Measurements from ENCODE around the gene PTPRM. TPM values are rescaled to one million over a fixed set of nuclear protein-coding genes. Genes with fewer than 3 reads are reported as not detected.

The PTPRM gene
- total RNA-seq, 1 experiment from 2014 or later = 45.6 TPM

DNA sequence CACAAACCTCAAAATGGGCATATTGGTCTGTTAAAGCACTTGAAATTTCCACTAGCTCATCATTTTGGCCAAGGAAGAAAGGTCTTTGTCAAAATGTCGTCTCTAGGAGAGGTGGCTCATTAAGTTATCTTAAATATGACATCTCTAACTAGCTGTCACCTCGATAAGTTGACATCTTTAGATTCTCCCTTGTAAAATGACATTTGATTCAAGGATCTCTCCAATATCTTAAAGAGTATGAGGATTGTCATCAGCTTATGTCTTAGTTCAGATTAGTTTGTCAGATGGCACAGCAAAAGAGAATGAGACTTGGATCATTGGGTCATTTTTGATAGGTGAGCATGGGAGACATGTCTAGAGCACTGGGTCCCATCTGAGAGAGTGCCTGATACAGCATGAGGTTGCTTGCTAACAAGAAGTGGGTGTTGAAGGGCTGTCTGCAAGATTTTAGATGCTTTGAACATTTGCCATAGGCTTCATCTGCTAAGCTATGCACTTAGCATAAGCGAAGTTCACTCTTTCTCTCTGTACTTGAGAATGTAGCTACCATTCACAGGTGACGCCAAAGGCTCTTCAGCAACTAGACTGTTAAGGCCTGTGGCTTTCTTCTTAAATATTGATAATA is 12.9 kb downstream of the PTPRM start:
- H3K27ac ChIP-seq (ENCODE audit: low read length) = no peak overlapping the region
- CTCF ChIA-PET = interaction anchor here (1.1 kb wide), 1 partner anchor 13 kb away, joined by 3 read pairs; the partner anchor contains the start of gene PTPRM

DNA sequence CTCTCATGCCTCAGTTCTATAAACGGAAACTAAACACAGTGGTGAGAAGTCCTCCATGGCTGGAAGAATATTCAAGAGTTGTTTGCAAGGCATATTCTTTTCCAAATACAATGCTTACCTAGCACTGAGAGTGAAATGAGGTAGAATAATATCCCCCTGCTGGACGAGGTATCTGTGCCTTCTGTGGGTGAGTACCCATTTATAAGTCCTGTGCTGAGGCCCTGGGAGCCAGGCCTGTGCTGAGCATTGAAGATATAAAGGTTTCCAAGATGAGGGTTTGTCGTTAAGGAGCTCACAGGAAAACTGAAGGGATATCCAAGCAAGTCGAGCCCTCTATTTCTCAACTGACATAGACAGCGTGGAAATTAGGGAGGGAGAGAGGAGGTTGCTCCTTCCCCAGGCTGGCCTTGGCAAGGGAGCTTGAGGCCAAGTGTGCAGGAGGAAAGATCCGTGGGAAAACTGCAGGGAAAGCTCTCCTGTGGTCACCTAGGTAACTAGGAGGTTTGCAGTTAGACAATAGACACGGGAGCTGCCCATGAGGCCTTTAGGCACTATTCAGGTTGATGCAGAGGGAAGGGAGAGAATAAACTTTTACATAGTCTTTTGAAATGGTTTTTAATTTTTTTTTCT is 17.6 kb downstream of the PTPRM start:
- no peak overlapping the region for H3K4me2 ChIP-seq (ENCODE audit: low read length)
- no peak overlapping the region for H3K9ac ChIP-seq (ENCODE audit: low read length)
- no peak overlapping the region for H2AFZ ChIP-seq (ENCODE audit: low read length)
- H3K9me3 ChIP-seq (ENCODE audit: low read length) = no peaks in the 10 kb centered on the region
- intact Hi-C loops (cut with micrococcal nuclease) = no loop called here
- ChIA-PET POLR2A (ENCODE audit: unreplicated experiment) (no interaction called here), CTCF (no interaction called here)
- no peaks in the 10 kb centered on the region for H3K27me3 ChIP-seq (ENCODE audit: low read length)
- H3K36me3 ChIP-seq (ENCODE audit: low read depth, low read length) = no peaks in the 10 kb centered on the region
- no peaks in the 10 kb centered on the region for H4K20me1 ChIP-seq (ENCODE audit: low read length)
- peaks cover 78% of the 10 kb centered on the region for H3K79me2 ChIP-seq (ENCODE audit: low read length)
- no peak overlapping the region for H3K27ac ChIP-seq (ENCODE audit: low read length)
- DNase-seq (no peak), ATAC-seq (no peak)
- TF ChIP-seq EZH2phosphoT487 (IDR thresholded peaks at IDR 0.05; ENCODE audit: borderline replicate concordance, low read length) = no peak
- TF ChIP-seq, protein P1, sequence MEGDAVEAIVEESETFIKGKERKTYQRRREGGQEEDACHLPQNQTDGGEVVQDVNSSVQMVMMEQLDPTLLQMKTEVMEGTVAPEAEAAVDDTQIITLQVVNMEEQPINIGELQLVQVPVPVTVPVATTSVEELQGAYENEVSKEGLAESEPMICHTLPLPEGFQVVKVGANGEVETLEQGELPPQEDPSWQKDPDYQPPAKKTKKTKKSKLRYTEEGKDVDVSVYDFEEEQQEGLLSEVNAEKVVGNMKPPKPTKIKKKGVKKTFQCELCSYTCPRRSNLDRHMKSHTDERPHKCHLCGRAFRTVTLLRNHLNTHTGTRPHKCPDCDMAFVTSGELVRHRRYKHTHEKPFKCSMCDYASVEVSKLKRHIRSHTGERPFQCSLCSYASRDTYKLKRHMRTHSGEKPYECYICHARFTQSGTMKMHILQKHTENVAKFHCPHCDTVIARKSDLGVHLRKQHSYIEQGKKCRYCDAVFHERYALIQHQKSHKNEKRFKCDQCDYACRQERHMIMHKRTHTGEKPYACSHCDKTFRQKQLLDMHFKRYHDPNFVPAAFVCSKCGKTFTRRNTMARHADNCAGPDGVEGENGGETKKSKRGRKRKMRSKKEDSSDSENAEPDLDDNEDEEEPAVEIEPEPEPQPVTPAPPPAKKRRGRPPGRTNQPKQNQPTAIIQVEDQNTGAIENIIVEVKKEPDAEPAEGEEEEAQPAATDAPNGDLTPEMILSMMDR (conservative IDR thresholded peaks at IDR 0.05; ENCODE audit: low read depth, low read length) = no peak
- no peaks in the 10 kb centered on the region for H3K9me2 ChIP-seq (replicated peaks; ENCODE audit: low read length)
- H3K4me1 ChIP-seq (ENCODE audit: insufficient read depth, low read length) = no peaks in the 10 kb centered on the region
- H3F3A ChIP-seq (ENCODE audit: low read length, unreplicated experiment) = no peaks in the 10 kb centered on the region
- no TSS peak for BruUV-seq (replicated peaks)
- H3K4me3 ChIP-seq (ENCODE audit: low read length) = no peak overlapping the region

More for the DNA sequence above, 12.9 kb downstream of the PTPRM start:
- Histone ChIP-seq H3K4me1 (ENCODE audit: insufficient read depth, low read length) (peaks cover 39% of the 10 kb centered on the region), H3K9ac (ENCODE audit: low read length) (no peak overlapping the region), H2AFZ (ENCODE audit: low read length) (no peak overlapping the region), H3K4me3 (ENCODE audit: low read length) (no peak overlapping the region), H3K27me3 (ENCODE audit: low read length) (no peaks in the 10 kb centered on the region), H3F3A (ENCODE audit: low read length, unreplicated experiment) (no peaks in the 10 kb centered on the region), H3K79me2 (ENCODE audit: low read length) (peaks cover 74% of the 10 kb centered on the region), H3K36me3 (ENCODE audit: low read depth, low read length) (no peaks in the 10 kb centered on the region), H3K9me3 (ENCODE audit: low read length) (no peaks in the 10 kb centered on the region), H3K9me2 (replicated peaks; ENCODE audit: low read length) (no peaks in the 10 kb centered on the region), H3K4me2 (ENCODE audit: low read length) (no peak overlapping the region), H4K20me1 (ENCODE audit: low read length) (no peaks in the 10 kb centered on the region)
- POLR2A ChIA-PET (ENCODE audit: unreplicated experiment) = no interaction called here
- no peak for TF ChIP-seq EZH2phosphoT487 (IDR thresholded peaks at IDR 0.05; ENCODE audit: borderline replicate concordance, low read length)
- TF ChIP-seq, protein P1 (conservative IDR thresholded peaks at IDR 0.05; ENCODE audit: low read depth, low read length) = no peak
- TF ChIP-seq EZH2 (IDR thresholded peaks at IDR 0.05; ENCODE audit: low read length, unreplicated experiment) = no peak
- DNase-seq (no peak), ATAC-seq (no peak)
- intact Hi-C loops (cut with micrococcal nuclease) = loop anchor here (10.0 kb wide), 1 partner anchor 795 kb away; no protein-coding TSS in a partner anchor
- no TSS peak for BruUV-seq (replicated peaks)

DNA sequence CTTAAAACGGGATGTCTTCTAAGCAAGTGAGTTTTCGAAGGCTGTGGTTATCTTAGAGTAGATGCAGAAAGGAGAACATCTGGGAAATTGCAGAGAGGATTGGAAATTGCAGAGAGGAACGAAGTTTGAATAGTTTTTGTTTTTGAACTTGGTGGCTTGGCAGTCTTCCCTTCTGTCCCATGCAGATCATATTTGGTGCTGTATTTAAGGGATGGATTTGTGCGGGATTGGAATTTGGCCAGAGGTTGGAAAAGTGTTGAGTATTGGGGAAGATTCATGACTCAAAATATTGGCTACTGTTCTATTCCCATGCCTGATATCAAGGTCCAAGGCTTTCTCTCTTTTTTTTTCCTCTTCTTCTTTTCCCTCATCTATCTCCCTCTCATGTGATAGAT is 18.2 kb downstream of the PTPRM start:
- no peak for ATAC-seq
- POLR2A ChIA-PET (ENCODE audit: unreplicated experiment) = no interaction called here

More for the DNA sequence above, 18.2 kb downstream of the PTPRM start:
- Histone ChIP-seq H3K36me3 (ENCODE audit: low read depth, low read length) (no peaks in the 10 kb centered on the region), H4K20me1 (ENCODE audit: low read length) (no peaks in the 10 kb centered on the region), H3K4me1 (ENCODE audit: insufficient read depth, low read length) (no peaks in the 10 kb centered on the region), H3K4me2 (ENCODE audit: low read length) (no peak overlapping the region), H3K27me3 (ENCODE audit: low read length) (no peaks in the 10 kb centered on the region), H3K79me2 (ENCODE audit: low read length) (peaks cover 76% of the 10 kb centered on the region), H3K9me3 (ENCODE audit: low read length) (no peaks in the 10 kb centered on the region), H3K9me2 (replicated peaks; ENCODE audit: low read length) (no peaks in the 10 kb centered on the region), H3K27ac (ENCODE audit: low read length) (no peak overlapping the region), H3K4me3 (ENCODE audit: low read length) (no peak overlapping the region), H2AFZ (ENCODE audit: low read length) (no peak overlapping the region), H3K9ac (ENCODE audit: low read length) (no peak overlapping the region), H3F3A (ENCODE audit: low read length, unreplicated experiment) (no peaks in the 10 kb centered on the region)
- intact Hi-C loops (cut with micrococcal nuclease) = no loop called here
- no TSS peak for BruUV-seq (replicated peaks)
- CTCF ChIA-PET = no interaction called here
- DNase-seq = no peak
- TF ChIP-seq, protein P1 (conservative IDR thresholded peaks at IDR 0.05; ENCODE audit: low read depth, low read length) = no peak
- TF ChIP-seq EZH2phosphoT487 (IDR thresholded peaks at IDR 0.05; ENCODE audit: borderline replicate concordance, low read length) (no peak), EZH2 (IDR thresholded peaks at IDR 0.05; ENCODE audit: low read length, unreplicated experiment) (no peak)
